H1 (cell line): ENCODE results near the gene PDZRN3. TPM values are rescaled to one million over a fixed set of nuclear protein-coding genes. Genes with fewer than 3 reads are reported as not detected.

ENCODE experiments used
- CTCF ChIA-PET: fragments of 300-600 bp; sonication (Branson Sonifier 250); formaldehyde crosslinking; loops from one replicate; lab custom pipeline; 2021; ENCODE audit not compliant: partially characterized antibody; lab: Charles Lee
- POLR2A ChIA-PET: fragments of 300-600 bp; sonication (Branson Sonifier 250); formaldehyde crosslinking; loops from one replicate; lab custom pipeline; 2021; ENCODE audit warnings: inconsistent platforms; ENCODE audit not compliant: partially characterized antibody; lab: Charles Lee
- DNase-seq, 2 experiments: peaks; one replicate each; pipeline versions ENCODE4 v3.0.0 to v3.0.0-alpha.2; 2010 to 2022; ENCODE audit warnings: low spot score in 2 of 2, low read depth in 1 of 2, mixed read lengths in 1 of 2
- FAIRE-seq: peaks from 2 replicates; lab custom pipeline; 2011; peaks lifted over from hg19 to GRCh38; lab: Jason Lieb, UNC
- H2AFZ ChIP-seq: 2 replicates; pipeline ENCODE4 v1.8.1; 2012; ENCODE audit warnings: low read length, inconsistent platforms
- H2AK5ac ChIP-seq: 2 replicates; pipeline ENCODE4 v1.6.1; 2013; ENCODE audit warnings: low read depth, low read length
- H2BK120ac ChIP-seq: replicated peaks from 2 replicates; pipeline ENCODE3; 2013; ENCODE audit warnings: low read depth, low read length, inconsistent platforms
- H2BK12ac ChIP-seq: 2 replicates; pipeline ENCODE4 v1.6.1; 2013; ENCODE audit warnings: low read depth, low read length
- H2BK15ac ChIP-seq: 2 replicates; pipeline ENCODE4 v1.6.1; 2013; ENCODE audit warnings: low read length
- H2BK20ac ChIP-seq: 2 replicates; pipeline ENCODE4 v1.6.1; 2013; ENCODE audit warnings: low read length
- H2BK5ac ChIP-seq: 2 replicates; pipeline ENCODE4 v1.6.1; 2013; ENCODE audit warnings: low read depth, low read length
- H3K14ac ChIP-seq: 2 replicates; pipeline ENCODE4 v1.6.1; 2013; ENCODE audit warnings: inconsistent platforms; ENCODE audit not compliant: insufficient read length
- H3K18ac ChIP-seq: 2 replicates; pipeline ENCODE4 v1.6.1; 2013; ENCODE audit warnings: low read length; ENCODE audit errors: extremely low read depth
- H3K23ac ChIP-seq: 2 replicates; pipeline ENCODE4 v1.6.1; 2013; ENCODE audit warnings: inconsistent platforms; ENCODE audit not compliant: insufficient read length
- H3K23me2 ChIP-seq: 2 replicates; pipeline ENCODE4 v1.6.1; 2013; ENCODE audit warnings: low read depth, low read length
- H3K27ac ChIP-seq: 2 replicates; pipeline ENCODE4 v1.6.1; 2011; ENCODE audit warnings: low read depth, low read length, inconsistent platforms
- H3K27me3 ChIP-seq, 4 experiments: replicated peaks in 1 of 4; 1 replicate in 1 of 4; 2 replicates in 3 of 4; pipeline versions ENCODE4 v1.6.1 to v1.8.1; 2011 to 2013; ENCODE audit warnings: low read length in 3 of 4, mild to moderate bottlenecking in 3 of 4, inconsistent platforms in 2 of 4, mixed read lengths in 2 of 4, moderate library complexity in 1 of 4; ENCODE audit not compliant: control insufficient read depth in 3 of 4, insufficient read depth in 3 of 4; ENCODE audit errors: extremely low read depth in 1 of 4
- H3K36me3 ChIP-seq, 4 experiments: 2 replicates each; pipeline versions ENCODE4 v1.6.1 to v1.8.1; 2011 to 2013; ENCODE audit warnings: mild to moderate bottlenecking in 4 of 4, low read length in 3 of 4, moderate library complexity in 2 of 4, control low read depth in 1 of 4, inconsistent platforms in 1 of 4; ENCODE audit not compliant: insufficient read depth in 4 of 4, control insufficient read depth in 2 of 4
- H3K4ac ChIP-seq: replicated peaks from 2 replicates; pipeline ENCODE3; 2013; ENCODE audit warnings: low read length, low read depth, mixed read lengths, inconsistent platforms; ENCODE audit not compliant: insufficient read length
- H3K4me1 ChIP-seq, 4 experiments: replicated peaks in 1 of 4; 1 replicate in 1 of 4; 2 replicates in 3 of 4; pipeline versions ENCODE4 v1.6.1 to v1.8.1; 2011 to 2013; ENCODE audit warnings: low read length in 3 of 4, inconsistent platforms in 2 of 4, mixed read lengths in 1 of 4; ENCODE audit not compliant: insufficient read depth in 4 of 4, control insufficient read depth in 3 of 4
- H3K4me2 ChIP-seq, 2 experiments: 2 replicates each; pipeline versions ENCODE4 v1.6.1 to v1.8.1; 2011 to 2013; ENCODE audit warnings: low read depth in 2 of 2, low read length in 2 of 2, control low read depth in 1 of 2, inconsistent platforms in 1 of 2, mild to moderate bottlenecking in 1 of 2; ENCODE audit not compliant: insufficient read depth in 1 of 2
- H3K4me3 ChIP-seq, 4 experiments: fragments of 200-600, 300-600 bp in 1 of 4; sonication (generic), shearing (Covaris generic), sonication (Bioruptor Twin) in 1 of 4; 2 replicates each; pipeline versions ENCODE4 v1.5.1 to v1.8.1; 2011 to 2016; ENCODE audit warnings: low read length in 4 of 4, low read depth in 3 of 4, control low read depth in 2 of 4, inconsistent platforms in 2 of 4, mild to moderate bottlenecking in 2 of 4, mixed read lengths in 1 of 4, moderate library complexity in 1 of 4; ENCODE audit not compliant: insufficient read depth in 2 of 4; ENCODE audit errors: extremely low read depth in 1 of 4
- H3K56ac ChIP-seq: replicated peaks from 2 replicates; pipeline ENCODE3; 2013; ENCODE audit warnings: low read depth, mild to moderate bottlenecking, mixed read lengths, low read length, inconsistent platforms; ENCODE audit not compliant: insufficient read length
- H3K79me1 ChIP-seq: 2 replicates; pipeline ENCODE4 v1.6.1; 2013; ENCODE audit warnings: low read depth, low read length, control low read depth
- H3K79me2 ChIP-seq, 2 experiments: 2 replicates each; pipeline versions ENCODE4 v1.6.1 to v1.8.1; 2012 to 2013; ENCODE audit warnings: low read length in 2 of 2, mild to moderate bottlenecking in 2 of 2, inconsistent platforms in 1 of 2; ENCODE audit not compliant: insufficient read depth in 2 of 2, control insufficient read depth in 1 of 2
- H3K9ac ChIP-seq, 4 experiments: replicated peaks in 1 of 4; 1 replicate in 1 of 4; 2 replicates in 3 of 4; pipeline versions ENCODE4 v1.6.1 to v1.8.1; 2011 to 2013; ENCODE audit warnings: low read depth in 3 of 4, low read length in 3 of 4, control low read depth in 2 of 4, mild to moderate bottlenecking in 2 of 4, moderate library complexity in 2 of 4, inconsistent platforms in 1 of 4; ENCODE audit errors: extremely low read depth in 1 of 4
- H3K9me3 ChIP-seq, 2 experiments: 2 replicates each; pipeline versions ENCODE4 v1.6.1 to v1.8.1; 2012 to 2013; ENCODE audit warnings: mild to moderate bottlenecking in 2 of 2, moderate library complexity in 2 of 2, control low read depth in 1 of 2, inconsistent platforms in 1 of 2, low read depth in 1 of 2, low read length in 1 of 2, mixed read lengths in 1 of 2; ENCODE audit not compliant: insufficient read depth in 2 of 2
- H4K20me1 ChIP-seq, 2 experiments: replicated peaks in 1 of 2; 2 replicates each; pipeline versions ENCODE3 to v1.8.1; 2011 to 2013; ENCODE audit warnings: inconsistent platforms in 2 of 2, low read length in 2 of 2, mild to moderate bottlenecking in 1 of 2; ENCODE audit not compliant: insufficient read depth in 2 of 2, control insufficient read depth in 1 of 2
- H4K5ac ChIP-seq: 2 replicates; pipeline ENCODE4 v1.6.1; 2013; ENCODE audit warnings: low read length, low read depth, mixed read lengths, inconsistent platforms; ENCODE audit not compliant: insufficient read length
- H4K8ac ChIP-seq: 2 replicates; pipeline ENCODE4 v1.8.0; 2013; ENCODE audit warnings: mild to moderate bottlenecking, moderate library complexity, low read length, inconsistent platforms; ENCODE audit not compliant: insufficient read depth; ENCODE audit errors: extremely low read depth
- H4K91ac ChIP-seq: replicated peaks from 2 replicates; pipeline ENCODE3; 2013; ENCODE audit warnings: low read length, mixed read lengths, inconsistent platforms; ENCODE audit not compliant: insufficient read length
- BRCA1 ChIP-seq: IDR thresholded peaks from 2 replicates; pipeline ENCODE4 v1.6.1; 2012; ENCODE audit warnings: low read depth, low read length, improper control_type of control experiment
- CTBP2 ChIP-seq: IDR thresholded peaks from 2 replicates; pipeline ENCODE4 v1.7.0; 2011; ENCODE audit warnings: borderline replicate concordance, mild to moderate bottlenecking, moderate library complexity, mixed read lengths, low read length; ENCODE audit not compliant: insufficient read depth, insufficient read length
- EGR1 ChIP-seq: IDR thresholded peaks from 2 replicates; pipeline ENCODE4 v1.6.1; 2011; ENCODE audit warnings: low read depth, low read length, borderline replicate concordance
- EZH2 ChIP-seq: fragments of 200-600 bp; sonication (generic); IDR thresholded peaks from 2 replicates; pipeline ENCODE4 v1.7.1; 2012; ENCODE audit warnings: low read depth, mild to moderate bottlenecking, moderate library complexity, low read length, inconsistent platforms; ENCODE audit not compliant: severe bottlenecking
- HDAC2 ChIP-seq, 2 experiments: fragments of 300-600 bp in 1 of 2; sonication (generic) in 1 of 2; IDR thresholded peaks; 2 replicates each; pipeline ENCODE4 v1.6.1; 2011 to 2012; ENCODE audit warnings: low read depth in 2 of 2, low read length in 2 of 2, mild to moderate bottlenecking in 2 of 2, moderate library complexity in 2 of 2, borderline replicate concordance in 1 of 2, inconsistent platforms in 1 of 2
- HDAC6 ChIP-seq: IDR thresholded peaks from one replicate; pipeline ENCODE4 v1.7.1; 2012; ENCODE audit warnings: low read depth, mild to moderate bottlenecking, inconsistent platforms, low read length, moderate library complexity
- SIX5 ChIP-seq: IDR thresholded peaks from 2 replicates; pipeline ENCODE4 v1.6.1; 2011; ENCODE audit warnings: mild to moderate bottlenecking, low read depth, low read length
- TAF1 ChIP-seq: IDR thresholded peaks from 2 replicates; pipeline ENCODE4 v1.6.1; 2011; ENCODE audit warnings: mild to moderate bottlenecking, low read depth, low read length
- YY1 ChIP-seq: IDR thresholded peaks from 2 replicates; pipeline ENCODE4 v1.6.1; 2011; ENCODE audit warnings: low read depth, mild to moderate bottlenecking, low read length
- WGBS, 2 experiments: shearing (Covaris generic) in 1 of 2; methylation state at CpG; one replicate each; pipeline versions ENCODE4 v1.1.6 to v1.1.7; 2013 to 2015; ENCODE audit warnings: low lambda C conversion rate in 2 of 2, mixed read lengths in 2 of 2, inconsistent platforms in 1 of 2, low coverage in 1 of 2, missing lambda C conversion rate in 1 of 2; ENCODE audit not compliant: insufficient replicate concordance in 2 of 2, insufficient coverage in 1 of 2, insufficient read length in 1 of 2; ENCODE audit errors: extremely low coverage in 1 of 2, missing lambda C conversion rate in 1 of 2; 5-methylcytosine and 5-hydroxymethylcytosine counted together
- polyA plus RNA-seq, 7 experiments: library from polyadenylated mRNA; depleted of rRNA in 3 of 7; stranded (reverse) in 5 of 7; unstranded in 2 of 7; fragments of >200 nt in 5 of 7; fragments of 200-250 nt in 2 of 7; gene quantifications; 1 replicate in 5 of 7; 2 replicates in 1 of 7; 4 replicates in 1 of 7; pipeline versions ENCODE4 v1.2.1 to v1.2.3, GENCODE V29; 2011 to 2013; ENCODE audit warnings: missing spikeins in 2 of 7, mixed read lengths in 2 of 7
- total RNA-seq: library from RNA; stranded (reverse); fragmentation: NEBNext Ultra II Directional; extraction: Animal tissue kit (Norgen Biotek cat#: 25700); gene quantifications from 2 replicates; pipeline ENCODE4 v1.2.1, GENCODE V29; 2021

Gene PDZRN3
- total and polyA plus RNA-seq, 2 of the 8 experiments (the other 6 are each of a cell fraction or from before 2014, with no cell fraction given), result 4.2 to 20.5 TPM

DNA sequence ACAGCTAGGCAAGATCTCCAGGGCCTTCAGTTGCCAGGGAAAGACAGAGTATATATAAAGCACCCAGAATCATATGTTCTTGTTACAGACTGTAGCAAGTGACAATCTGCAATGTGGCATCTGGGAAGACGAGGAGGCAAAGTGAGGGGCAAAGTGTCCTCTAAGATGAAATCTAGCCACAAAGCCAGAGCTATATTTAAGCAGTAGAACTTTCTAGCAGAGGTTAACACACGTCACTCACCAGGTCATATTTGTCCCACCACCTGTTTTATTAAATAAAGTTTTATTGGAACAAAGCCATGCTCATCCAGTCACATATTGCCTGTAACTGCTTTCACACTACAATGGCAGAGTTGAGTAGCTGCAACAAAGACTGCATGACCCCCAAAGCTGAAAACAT is 51.5 kb downstream of the PDZRN3 start:
- H2AFZ ChIP-seq, result no peak overlapping the region
- H3K18ac ChIP-seq, result no peak overlapping the region
- H3K23me2 ChIP-seq, result no peaks in the 10 kb centered on the region
- H3K4me2 ChIP-seq, result no peak overlapping the region
- no peak overlapping the region for H3K56ac ChIP-seq
- no peak overlapping the region for H3K9ac ChIP-seq
- no peak for FAIRE-seq
- CTCF ChIA-PET, result no interaction called here
- POLR2A ChIA-PET, result no interaction called here
- no peak overlapping the region for H3K14ac ChIP-seq
- no peaks in the 10 kb centered on the region for H3K9me3 ChIP-seq
- H4K20me1 ChIP-seq, result peaks cover 0 to 2% of the 10 kb centered on the region in 2 experiments
- WGBS, 2 experiments, result 100% methylated on average over 2 of the region's 2 CpGs; no CpG with 5 or more reads in 1 of the 2 experiments
- no peak overlapping the region for H2BK20ac ChIP-seq
- no peak for DNase-seq
- H4K8ac ChIP-seq, result no peak overlapping the region
- no peaks in the 10 kb centered on the region; a peak in 1 of 4 replicates for H3K79me2 ChIP-seq
- H2BK5ac ChIP-seq, result no peak overlapping the region
- no peak overlapping the region for H3K4me3 ChIP-seq
- H3K27me3 ChIP-seq, result no peaks in the 10 kb centered on the region
- no peak overlapping the region for H4K91ac ChIP-seq
- H3K27ac ChIP-seq, result no peak overlapping the region
- H3K4ac ChIP-seq, result no peak overlapping the region
- H2BK12ac ChIP-seq, result no peak overlapping the region
- no peak overlapping the region for H4K5ac ChIP-seq
- H2BK15ac ChIP-seq, result no peak overlapping the region
- no peaks in the 10 kb centered on the region for H3K4me1 ChIP-seq
- H3K23ac ChIP-seq, result no peak overlapping the region
- no peaks in the 10 kb centered on the region for H3K79me1 ChIP-seq
- no peak overlapping the region for H2AK5ac ChIP-seq
- no peak overlapping the region for H2BK120ac ChIP-seq
- H3K36me3 ChIP-seq, result no peaks in the 10 kb centered on the region
- no peak for TF ChIP-seq HDAC2 (IDR thresholded peaks at IDR 0.05; ENCODE audit: borderline replicate concordance in 1 of 2, low read depth in 2 of 2, low read length in 2 of 2)
- no peak for TF ChIP-seq HDAC6
- TF ChIP-seq EGR1, result no peak
- TF ChIP-seq BRCA1, result no peak
- no peak for TF ChIP-seq YY1
- TF ChIP-seq EZH2, result no peak
- TF ChIP-seq TAF1, result no peak
- no peak for TF ChIP-seq CTBP2
- TF ChIP-seq SIX5, result no peak
